ENCODE data around the gene DLK2. TPM values are rescaled to one million over a fixed set of nuclear protein-coding genes. Genes with fewer than 3 reads are reported as not detected.

DLK2 gene
- total RNA-seq, 1 donor from 2014 or later = not detected

GRCh38 chr6:43448916-43449315 is 6.4 kb downstream of the DLK2 start:
- DNase-seq (ENCODE audit: low read depth) = no peak
- TF ChIP-seq CTCF (IDR thresholded peaks at IDR 0.05; ENCODE audit: insufficient read depth, low read length, poor library complexity, severe bottlenecking) = no peak
- Histone ChIP-seq H3K36me3 (ENCODE audit: control insufficient read depth, insufficient read depth, low read length) (peaks cover 3% of the 10 kb centered on the region), H3K27me3 (ENCODE audit: control insufficient read depth, insufficient read depth, low read length) (no peaks in the 10 kb centered on the region), H3K4me3 (ENCODE audit: low read depth, low read length) (no peak overlapping the region)

- no peak for TF ChIP-seq CTCF (IDR thresholded peaks at IDR 0.05; ENCODE audit: insufficient read depth, low read length, poor library complexity, severe bottlenecking)
- peaks cover 3% of the 10 kb centered on the region for H3K36me3 ChIP-seq (ENCODE audit: control insufficient read depth, insufficient read depth, low read length)
- H3K4me3 ChIP-seq (ENCODE audit: low read depth, low read length) = no peak overlapping the region
- no peaks in the 10 kb centered on the region for H3K27me3 ChIP-seq (ENCODE audit: control insufficient read depth, insufficient read depth, low read length)
- DNase-seq (ENCODE audit: low read depth) = no peak
Measured at GRCh38 chr6:43447604-43448003, 7.7 kb downstream of the DLK2 start.

GRCh38 chr6:43445576-43445975 is 9.8 kb downstream of the DLK2 start:
- no peak for TF ChIP-seq CTCF (IDR thresholded peaks at IDR 0.05; ENCODE audit: insufficient read depth, low read length, poor library complexity, severe bottlenecking)
- Histone ChIP-seq H3K4me3 (ENCODE audit: low read depth, low read length) (no peak overlapping the region), H3K36me3 (ENCODE audit: control insufficient read depth, insufficient read depth, low read length) (peaks cover 3% of the 10 kb centered on the region)

GRCh38 chr6:43444582-43444981 is 10.8 kb downstream of the DLK2 start:
- Histone ChIP-seq H3K36me3 (ENCODE audit: control insufficient read depth, insufficient read depth, low read length) (peaks cover 3% of the 10 kb centered on the region), H3K27me3 (ENCODE audit: control insufficient read depth, insufficient read depth, low read length) (no peaks in the 10 kb centered on the region), H3K4me3 (ENCODE audit: low read depth, low read length) (no peak overlapping the region)
- TF ChIP-seq CTCF (IDR thresholded peaks at IDR 0.05; ENCODE audit: insufficient read depth, low read length, poor library complexity, severe bottlenecking) = no peak
- no peak for DNase-seq (ENCODE audit: low read depth)

More at GRCh38 chr6:43445576-43445975, 9.8 kb downstream of the DLK2 start:
- DNase-seq (ENCODE audit: low read depth) = no peak
- no peaks in the 10 kb centered on the region for H3K27me3 ChIP-seq (ENCODE audit: control insufficient read depth, insufficient read depth, low read length)

- peaks cover 3% of the 10 kb centered on the region for H3K36me3 ChIP-seq (ENCODE audit: control insufficient read depth, insufficient read depth, low read length)
- no peak overlapping the region for H3K4me3 ChIP-seq (ENCODE audit: low read depth, low read length)
- H3K27me3 ChIP-seq (ENCODE audit: control insufficient read depth, insufficient read depth, low read length) = no peaks in the 10 kb centered on the region
- TF ChIP-seq CTCF (IDR thresholded peaks at IDR 0.05; ENCODE audit: insufficient read depth, low read length, poor library complexity, severe bottlenecking) = no peak
- DNase-seq (ENCODE audit: low read depth) = no peak
Measured at GRCh38 chr6:43444036-43444435, 11.3 kb downstream of the DLK2 start.

- no peak for TF ChIP-seq CTCF (IDR thresholded peaks at IDR 0.05; ENCODE audit: insufficient read depth, low read length, poor library complexity, severe bottlenecking)
- DNase-seq (ENCODE audit: low read depth) = no peak
- H3K36me3 ChIP-seq (ENCODE audit: control insufficient read depth, insufficient read depth, low read length) = peaks cover 2% of the 10 kb centered on the region
Measured at GRCh38 chr6:43442935-43443334, 12.4 kb downstream of the DLK2 start.

More at GRCh38 chr6:43442935-43443334, 12.4 kb downstream of the DLK2 start:
- Histone ChIP-seq H3K27me3 (ENCODE audit: control insufficient read depth, insufficient read depth, low read length) (no peaks in the 10 kb centered on the region), H3K4me3 (ENCODE audit: low read depth, low read length) (no peak overlapping the region)
